ENCODE measurements around the gene WDR27.

DNA sequence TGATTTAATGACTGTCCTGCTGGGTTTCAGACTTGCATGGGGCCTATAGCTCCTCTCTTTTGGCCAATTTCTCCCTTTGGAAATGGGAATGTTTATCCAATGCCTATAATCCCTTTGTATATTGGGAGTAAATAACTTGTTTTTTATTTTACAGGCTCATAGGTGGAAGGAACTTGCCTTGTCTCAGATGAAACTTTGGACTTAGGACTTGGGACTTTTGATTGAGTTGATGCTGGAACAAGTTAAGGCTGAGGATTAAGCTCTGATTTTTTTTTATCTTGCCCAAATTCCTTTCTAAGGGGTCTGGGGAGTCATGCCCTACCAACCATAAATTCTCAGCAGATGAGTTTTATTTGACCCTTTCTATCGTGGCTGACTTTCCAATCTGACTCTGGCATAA lies 23.5 kb downstream of the WDR27 start:
- TF ChIP-seq, protein P1, sequence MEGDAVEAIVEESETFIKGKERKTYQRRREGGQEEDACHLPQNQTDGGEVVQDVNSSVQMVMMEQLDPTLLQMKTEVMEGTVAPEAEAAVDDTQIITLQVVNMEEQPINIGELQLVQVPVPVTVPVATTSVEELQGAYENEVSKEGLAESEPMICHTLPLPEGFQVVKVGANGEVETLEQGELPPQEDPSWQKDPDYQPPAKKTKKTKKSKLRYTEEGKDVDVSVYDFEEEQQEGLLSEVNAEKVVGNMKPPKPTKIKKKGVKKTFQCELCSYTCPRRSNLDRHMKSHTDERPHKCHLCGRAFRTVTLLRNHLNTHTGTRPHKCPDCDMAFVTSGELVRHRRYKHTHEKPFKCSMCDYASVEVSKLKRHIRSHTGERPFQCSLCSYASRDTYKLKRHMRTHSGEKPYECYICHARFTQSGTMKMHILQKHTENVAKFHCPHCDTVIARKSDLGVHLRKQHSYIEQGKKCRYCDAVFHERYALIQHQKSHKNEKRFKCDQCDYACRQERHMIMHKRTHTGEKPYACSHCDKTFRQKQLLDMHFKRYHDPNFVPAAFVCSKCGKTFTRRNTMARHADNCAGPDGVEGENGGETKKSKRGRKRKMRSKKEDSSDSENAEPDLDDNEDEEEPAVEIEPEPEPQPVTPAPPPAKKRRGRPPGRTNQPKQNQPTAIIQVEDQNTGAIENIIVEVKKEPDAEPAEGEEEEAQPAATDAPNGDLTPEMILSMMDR (IDR thresholded peaks at IDR 0.05), result no peak
- TF ChIP-seq POLR2A (IDR thresholded peaks at IDR 0.05), result no peak

Measured in heart left ventricle (tissue), 13 donors.